Choroid plexus epithelial cell (primary cell): Measurements from ENCODE around the gene G6PC1.
A peak's percentile ranks its signal among the peaks of the same experiment; 100 is the strongest.
"Not testable (repeated sequence)": the region's sequence is repeated elsewhere in the genome, so short reads cannot be mapped to it uniquely, and the experiment has no call there.

Experiments
- DNase-seq: peaks from one replicate; pipeline ENCODE4 v3.0.0-alpha.2; 2010; ENCODE audit warnings: low read depth
- H3K4me3 ChIP-seq: 2 replicates; pipeline ENCODE4 v1.5.1; 2011; ENCODE audit warnings: low read depth, mild to moderate bottlenecking, control low read depth, low read length, moderate library complexity
- CTCF ChIP-seq: conservative IDR thresholded peaks from 2 replicates; pipeline ENCODE4 v1.5.1; 2011; ENCODE audit warnings: low read depth, mild to moderate bottlenecking, control low read depth, inconsistent platforms, low read length, moderate library complexity

The G6PC1 gene

GRCh38 chr17:42878924-42879595 is 21.5 kb upstream of the G6PC1 start:
- no peak for DNase-seq
- TF ChIP-seq CTCF: no peak
- no peak overlapping the region for H3K4me3 ChIP-seq

GRCh38 chr17:42879596-42879985 is 21.0 kb upstream of the G6PC1 start:
- no peak overlapping the region for H3K4me3 ChIP-seq
- no peak for TF ChIP-seq CTCF
- DNase-seq: peak; percentile 36

GRCh38 chr17:42880776-42881310 is 19.8 kb upstream of the G6PC1 start:
- no peak for TF ChIP-seq CTCF

GRCh38 chr17:42881706-42882105 is 18.9 kb upstream of the G6PC1 start:
- not testable (repeated sequence) for DNase-seq, H3K4me3 ChIP-seq

More at GRCh38 chr17:42880776-42881310, 19.8 kb upstream of the G6PC1 start:
- no peak overlapping the region for H3K4me3 ChIP-seq
- no peak for DNase-seq

- no peak for TF ChIP-seq CTCF
- no peak for DNase-seq
- H3K4me3 ChIP-seq: no peak overlapping the region
Observed at GRCh38 chr17:42882166-42882565, 18.4 kb upstream of the G6PC1 start.

- H3K4me3 ChIP-seq: no peak overlapping the region
- no peak for TF ChIP-seq CTCF
- no peak for DNase-seq
Observed at GRCh38 chr17:42883802-42884558, 16.6 kb upstream of the G6PC1 start.

- not testable (repeated sequence) for DNase-seq
Observed at GRCh38 chr17:42885806-42886205, 14.8 kb upstream of the G6PC1 start.

More at GRCh38 chr17:42885806-42886205, 14.8 kb upstream of the G6PC1 start:
- H3K4me3 ChIP-seq: not testable (repeated sequence)
